Activated CD8-positive, alpha-beta T cell treated with anti-CD3 and anti-CD28 coated beads for 36 hours (primary cell): ENCODE measurements around the gene CDC6. TPM values are rescaled to one million over a fixed set of nuclear protein-coding genes. Genes with fewer than 3 reads are reported as not detected.
"Not testable (repeated sequence)": the region's sequence is repeated elsewhere in the genome, so short reads cannot be mapped to it uniquely, and the experiment has no call there.

Source experiments
- ATAC-seq: fragments of 200-7000 bp; cut with Tn5 transposase; one replicate; pipeline ENCODE4 v1.10.0; 2021; ENCODE audit warnings: mild to moderate bottlenecking, moderate library complexity
- CTCF ChIA-PET: fragments of 350-600 bp; sonication (Branson Sonifier 250); formaldehyde crosslinking; loops from one replicate; lab custom pipeline; 2021; ENCODE audit warnings: antibody characterized with exemption; lab: Charles Lee
- POLR2A ChIA-PET: fragments of 350-600 bp; sonication (Branson Sonifier 250); formaldehyde crosslinking; loops from one replicate; lab custom pipeline; 2021; ENCODE audit warnings: antibody characterized with exemption; lab: Charles Lee
- DNase-seq: peaks from one replicate; pipeline ENCODE4 v3.0.0-alpha.2; 2020
- H3K27ac Mint-ChIP-seq: one replicate; pipeline ENCODE4 v1.8.0; 2021; ENCODE audit warnings: mild to moderate bottlenecking, mixed read lengths
- H3K27me3 Mint-ChIP-seq: one replicate; pipeline ENCODE4 v1.8.0; 2021; ENCODE audit warnings: mixed read lengths
- H3K36me3 Mint-ChIP-seq: one replicate; pipeline ENCODE4 v1.8.0; 2021; ENCODE audit warnings: low read depth, mixed read lengths
- H3K4me1 Mint-ChIP-seq: one replicate; pipeline ENCODE4 v1.8.0; 2021; ENCODE audit warnings: low read depth, mixed read lengths
- H3K4me3 Mint-ChIP-seq: one replicate; pipeline ENCODE4 v1.8.0; 2021; ENCODE audit warnings: mild to moderate bottlenecking, moderate library complexity, mixed read lengths
- H3K9me3 Mint-ChIP-seq: one replicate; pipeline ENCODE4 v1.8.0; 2021; ENCODE audit warnings: mixed read lengths
- intact Hi-C: fragments of 100-400 bp; cut with micrococcal nuclease; formaldehyde crosslinking; loops from one replicate; pipeline ENCODE4 v1.10.0; 2022
- total RNA-seq, 2 experiments: library from RNA; stranded (reverse); gene quantifications; one replicate each; pipeline ENCODE4 v1.2.3, GENCODE V29; 2021
- TF ChIP-seq, protein P1 (sequence below): fragments of 200-600 bp; IDR thresholded peaks from one replicate; pipeline ENCODE4 v1.8.0; 2022; ENCODE audit warnings: antibody characterized with exemption, mild to moderate bottlenecking

CDC6 gene
- total RNA-seq, 2 experiments from 2014 or later = 110 to 118 TPM

- peaks cover 24% of the 10 kb centered on the region for H3K4me1 Mint-ChIP-seq
- peaks cover 70% of the 10 kb centered on the region for H3K36me3 Mint-ChIP-seq
- H3K9me3 Mint-ChIP-seq = no peaks in the 10 kb centered on the region
- no peak overlapping the region for H3K4me3 Mint-ChIP-seq
- ChIA-PET POLR2A (interaction anchor here (1.1 to 13.3 kb wide), 3 partner anchors 6 to 49 kb away, joined by 3 to 184 read pairs (median 15); partner anchors contain the start of genes CDC6 and RARA), CTCF (interaction anchor here (0.6 to 42.0 kb wide), 8 partner anchors 9 to 234 kb away, joined by 3 to 780 read pairs (median 4); partner anchors contain the start of gene RARA)
- ATAC-seq = no peak
- TF ChIP-seq, protein P1, sequence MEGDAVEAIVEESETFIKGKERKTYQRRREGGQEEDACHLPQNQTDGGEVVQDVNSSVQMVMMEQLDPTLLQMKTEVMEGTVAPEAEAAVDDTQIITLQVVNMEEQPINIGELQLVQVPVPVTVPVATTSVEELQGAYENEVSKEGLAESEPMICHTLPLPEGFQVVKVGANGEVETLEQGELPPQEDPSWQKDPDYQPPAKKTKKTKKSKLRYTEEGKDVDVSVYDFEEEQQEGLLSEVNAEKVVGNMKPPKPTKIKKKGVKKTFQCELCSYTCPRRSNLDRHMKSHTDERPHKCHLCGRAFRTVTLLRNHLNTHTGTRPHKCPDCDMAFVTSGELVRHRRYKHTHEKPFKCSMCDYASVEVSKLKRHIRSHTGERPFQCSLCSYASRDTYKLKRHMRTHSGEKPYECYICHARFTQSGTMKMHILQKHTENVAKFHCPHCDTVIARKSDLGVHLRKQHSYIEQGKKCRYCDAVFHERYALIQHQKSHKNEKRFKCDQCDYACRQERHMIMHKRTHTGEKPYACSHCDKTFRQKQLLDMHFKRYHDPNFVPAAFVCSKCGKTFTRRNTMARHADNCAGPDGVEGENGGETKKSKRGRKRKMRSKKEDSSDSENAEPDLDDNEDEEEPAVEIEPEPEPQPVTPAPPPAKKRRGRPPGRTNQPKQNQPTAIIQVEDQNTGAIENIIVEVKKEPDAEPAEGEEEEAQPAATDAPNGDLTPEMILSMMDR = no peak
- no peak for DNase-seq
- H3K27me3 Mint-ChIP-seq = no peaks in the 10 kb centered on the region
- H3K27ac Mint-ChIP-seq = no peak overlapping the region
- intact Hi-C loops = no loop called here
Observed at GRCh38 chr17:40298726-40299125, 11.0 kb downstream of the CDC6 start.

DNA sequence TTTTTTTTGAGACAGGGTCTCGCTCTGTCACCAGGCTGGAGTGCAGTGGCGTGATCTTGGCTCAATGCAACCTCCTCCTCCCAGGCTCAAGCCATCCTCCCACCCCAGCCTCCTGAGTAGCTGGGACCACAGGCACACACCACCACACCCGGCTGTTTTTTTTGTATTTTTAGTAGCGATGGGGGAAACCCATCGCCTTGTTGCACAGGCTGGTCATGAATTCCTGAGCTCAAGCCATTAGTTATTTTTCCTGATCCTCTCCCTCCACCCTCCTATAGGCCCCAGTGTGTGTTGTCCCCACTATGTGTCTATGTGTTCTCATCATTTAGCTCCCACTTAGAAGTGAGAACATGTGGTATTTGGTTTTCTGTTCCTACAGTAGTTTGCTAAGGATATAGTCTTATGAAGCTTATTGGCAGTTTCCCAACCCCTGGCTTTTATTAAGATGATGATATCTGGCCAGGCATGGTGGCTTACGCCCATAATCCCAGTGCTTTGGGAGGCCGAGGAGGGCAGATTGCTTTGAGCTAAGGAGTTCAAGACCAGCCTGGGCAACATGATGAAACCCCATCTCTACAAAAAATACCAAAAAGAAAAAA lies 11.6 kb downstream of the CDC6 start:
- DNase-seq, ATAC-seq, intact Hi-C loops, H3K4me3 Mint-ChIP-seq, H3K9me3 Mint-ChIP-seq, H3K27ac Mint-ChIP-seq, H3K27me3 Mint-ChIP-seq: not testable (repeated sequence)
- ChIA-PET CTCF (interaction anchor here (0.6 to 42.0 kb wide), 9 partner anchors 8 to 234 kb away, joined by 3 to 780 read pairs (median 4); partner anchors contain the start of gene RARA), POLR2A (interaction anchor here (0.8 to 13.3 kb wide), 7 partner anchors 7 to 88 kb away, joined by 3 to 184 read pairs (median 4); partner anchors contain the start of genes CDC6 and RARA)
- peaks cover 71% of the 10 kb centered on the region for H3K36me3 Mint-ChIP-seq
- peaks cover 26% of the 10 kb centered on the region for H3K4me1 Mint-ChIP-seq

DNA sequence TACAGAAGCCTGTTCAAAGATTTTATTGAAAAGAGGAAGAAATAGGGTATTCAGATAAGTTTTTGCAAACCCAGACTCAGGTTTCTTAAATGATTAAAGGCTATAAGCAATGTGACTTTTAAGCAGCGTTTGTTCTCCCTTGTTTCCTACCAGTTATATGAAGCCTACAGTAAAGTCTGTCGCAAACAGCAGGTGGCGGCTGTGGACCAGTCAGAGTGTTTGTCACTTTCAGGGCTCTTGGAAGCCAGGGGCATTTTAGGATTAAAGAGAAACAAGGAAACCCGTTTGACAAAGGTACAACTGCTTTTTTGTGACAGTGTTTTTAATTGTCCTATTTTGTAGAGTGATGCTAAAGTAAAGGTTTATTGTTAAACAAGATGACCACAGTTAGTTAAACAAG lies 13.6 kb downstream of the CDC6 start:
- Mint-ChIP-seq H3K36me3 (peaks cover 68% of the 10 kb centered on the region), H3K27ac (no peak overlapping the region), H3K27me3 (no peaks in the 10 kb centered on the region), H3K9me3 (no peaks in the 10 kb centered on the region), H3K4me1 (peaks cover 28% of the 10 kb centered on the region), H3K4me3 (no peak overlapping the region)
- TF ChIP-seq, protein P1 = no peak
- no peak for ATAC-seq
- intact Hi-C loops = no loop called here
- no peak for DNase-seq
- ChIA-PET POLR2A (interaction anchor here (0.9 to 13.3 kb wide), 6 partner anchors 9 to 56 kb away, joined by 3 to 184 read pairs (median 6); partner anchors contain the start of gene CDC6), CTCF (interaction anchor here (0.9 to 42.0 kb wide), 6 partner anchors 7 to 100 kb away, joined by 3 to 780 read pairs (median 24); partner anchors contain the start of gene CDC6)

- H3K9me3 Mint-ChIP-seq = no peaks in the 10 kb centered on the region
- peaks cover 28% of the 10 kb centered on the region for H3K4me1 Mint-ChIP-seq
- no peak overlapping the region for H3K27ac Mint-ChIP-seq
- DNase-seq (peak; percentile 63), ATAC-seq (peak; percentile 59)
- intact Hi-C loops = loop anchor here (2.0 kb wide), 1 partner anchor 52 kb away; no protein-coding TSS in a partner anchor
- H3K27me3 Mint-ChIP-seq = no peaks in the 10 kb centered on the region
- no peak overlapping the region for H3K4me3 Mint-ChIP-seq
- peaks cover 56% of the 10 kb centered on the region for H3K36me3 Mint-ChIP-seq
- POLR2A ChIA-PET = interaction anchor here (0.7 to 13.3 kb wide), 15 partner anchors 9 to 198 kb away, joined by 3 to 184 read pairs (median 4); partner anchors contain the start of gene CDC6
- CTCF ChIA-PET = interaction anchor here (0.8 to 42.0 kb wide), 21 partner anchors 9 to 231 kb away, joined by 3 to 780 read pairs (median 4); partner anchors contain the start of genes CDC6 and GJD3
- TF ChIP-seq, protein P1 = peak; percentile 76
Observed at GRCh38 chr17:40303009-40303657, 15.5 kb downstream of the CDC6 start.
